Measurements from ENCODE around the gene SFTPB. TPM values are rescaled to one million over a fixed set of nuclear protein-coding genes. Genes with fewer than 3 reads are reported as not detected.
"Not testable (repeated sequence)": the region's sequence is repeated elsewhere in the genome, so short reads cannot be mapped to it uniquely, and the experiment has no call there.

The SFTPB gene
- not detected for polyA plus RNA-seq (2012; ENCODE audit: low read depth, missing spikeins)

GRCh38 chr2:85668009-85668856 lies at the start of gene SFTPB:
TSS of gene SFTPB (minus strand) at chr2:85668199. CDS start at chr2:85668183, 16 bp downstream.
- TF ChIP-seq POLR2A (IDR thresholded peaks at IDR 0.05; ENCODE audit: low read depth, low read length) (no peak), PAX5 (IDR thresholded peaks at IDR 0.05; ENCODE audit: insufficient read depth, low read length, severe bottlenecking) (no peak), POU2F2 (IDR thresholded peaks at IDR 0.05; ENCODE audit: low read depth, low read length) (no peak), POLR2AphosphoS5 (IDR thresholded peaks at IDR 0.05; ENCODE audit: low read depth, low read length) (no peak), TAF1 (IDR thresholded peaks at IDR 0.05; ENCODE audit: low read depth, low read length) (no peak), SPI1 (IDR thresholded peaks at IDR 0.05; ENCODE audit: low read depth, low read length) (no peak)
- DNase-seq (ENCODE audit: insufficient read length, low spot score) = no peak
- no peak for FAIRE-seq

GRCh38 chr2:85717308-85718008 lies 49.5 kb upstream of the SFTPB start:
- TF ChIP-seq POLR2AphosphoS5 (IDR thresholded peaks at IDR 0.05; ENCODE audit: low read depth, low read length) = no peak
- no peak for TF ChIP-seq POU2F2 (IDR thresholded peaks at IDR 0.05; ENCODE audit: low read depth, low read length)
- TF ChIP-seq TAF1 (IDR thresholded peaks at IDR 0.05; ENCODE audit: low read depth, low read length) = no peak
- no peak for TF ChIP-seq POLR2A (IDR thresholded peaks at IDR 0.05; ENCODE audit: low read depth, low read length)
- TF ChIP-seq PAX5 (IDR thresholded peaks at IDR 0.05; ENCODE audit: insufficient read depth, low read length, severe bottlenecking) = no peak
- TF ChIP-seq SPI1 (IDR thresholded peaks at IDR 0.05; ENCODE audit: low read depth, low read length) = no peak
- FAIRE-seq (no peak), DNase-seq (ENCODE audit: insufficient read length, low spot score) (no peak)

GRCh38 chr2:85716346-85716914 lies 48.4 kb upstream of the SFTPB start:
- DNase-seq (ENCODE audit: insufficient read length, low spot score) (no peak), FAIRE-seq (no peak)
- TF ChIP-seq TAF1 (IDR thresholded peaks at IDR 0.05; ENCODE audit: low read depth, low read length) (no peak), SPI1 (IDR thresholded peaks at IDR 0.05; ENCODE audit: low read depth, low read length) (no peak), PAX5 (IDR thresholded peaks at IDR 0.05; ENCODE audit: insufficient read depth, low read length, severe bottlenecking) (no peak), POLR2A (IDR thresholded peaks at IDR 0.05; ENCODE audit: low read depth, low read length) (no peak), POU2F2 (IDR thresholded peaks at IDR 0.05; ENCODE audit: low read depth, low read length) (no peak), POLR2AphosphoS5 (IDR thresholded peaks at IDR 0.05; ENCODE audit: low read depth, low read length) (no peak)

GRCh38 chr2:85714841-85715240 lies 46.8 kb upstream of the SFTPB start:
- DNase-seq (ENCODE audit: insufficient read length, low spot score) (no peak), FAIRE-seq (no peak)
- TF ChIP-seq POLR2A (IDR thresholded peaks at IDR 0.05; ENCODE audit: low read depth, low read length) = no peak
- no peak for TF ChIP-seq SPI1 (IDR thresholded peaks at IDR 0.05; ENCODE audit: low read depth, low read length)
- TF ChIP-seq POLR2AphosphoS5 (IDR thresholded peaks at IDR 0.05; ENCODE audit: low read depth, low read length) = no peak
- no peak for TF ChIP-seq PAX5 (IDR thresholded peaks at IDR 0.05; ENCODE audit: insufficient read depth, low read length, severe bottlenecking)
- TF ChIP-seq TAF1 (IDR thresholded peaks at IDR 0.05; ENCODE audit: low read depth, low read length) = no peak
- no peak for TF ChIP-seq POU2F2 (IDR thresholded peaks at IDR 0.05; ENCODE audit: low read depth, low read length)

DNA sequence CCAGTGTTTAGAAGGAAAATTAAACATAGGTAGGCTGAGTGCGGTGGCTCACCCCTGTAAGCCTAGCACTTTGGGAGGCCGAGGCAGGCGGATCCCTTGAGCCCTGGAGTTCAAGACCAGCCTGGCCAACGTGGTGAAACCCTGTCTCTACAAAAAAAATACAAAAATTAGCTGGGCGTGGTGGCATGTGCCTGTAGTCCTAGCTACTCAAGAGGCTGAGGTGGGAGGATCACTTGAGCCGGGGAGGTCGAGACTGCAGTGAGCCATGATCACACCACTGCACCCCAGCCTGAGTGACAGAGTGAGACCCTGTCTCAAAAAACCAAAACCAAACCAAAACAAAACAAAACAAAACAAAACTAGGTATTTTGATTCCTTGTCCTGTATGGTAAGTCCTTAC lies 46.4 kb upstream of the SFTPB start:
- DNase-seq (ENCODE audit: insufficient read length, low spot score); FAIRE-seq: not testable (repeated sequence)

DNA sequence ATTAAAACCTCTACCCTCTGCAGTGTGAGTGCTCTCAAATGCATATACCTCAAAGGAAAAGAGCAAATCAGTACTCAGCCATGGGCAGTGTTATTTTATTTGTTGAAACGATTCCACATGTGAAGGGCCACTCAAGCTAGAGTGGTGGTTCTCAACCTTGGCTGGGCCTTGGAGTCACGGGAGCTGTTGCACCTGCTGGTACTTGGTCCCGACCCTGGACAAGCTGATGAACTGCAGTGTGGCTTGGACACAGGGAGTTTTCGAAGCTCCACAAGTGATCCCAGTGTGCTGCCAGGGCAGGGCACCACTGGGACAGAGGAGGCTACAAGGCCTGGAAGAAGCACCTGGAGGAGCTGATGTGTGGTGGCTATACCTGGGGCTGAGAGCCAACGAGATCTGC lies 45.8 kb upstream of the SFTPB start:
- FAIRE-seq (no peak), DNase-seq (ENCODE audit: insufficient read length, low spot score) (no peak)
- no peak for TF ChIP-seq SPI1 (IDR thresholded peaks at IDR 0.05; ENCODE audit: low read depth, low read length)
- TF ChIP-seq POLR2AphosphoS5 (IDR thresholded peaks at IDR 0.05; ENCODE audit: low read depth, low read length) = no peak

GRCh38 chr2:85712849-85713612 lies 45.0 kb upstream of the SFTPB start:
- FAIRE-seq = no peak
- no peak for DNase-seq (ENCODE audit: insufficient read length, low spot score)
- TF ChIP-seq POLR2A (IDR thresholded peaks at IDR 0.05; ENCODE audit: low read depth, low read length) = no peak
- TF ChIP-seq POLR2AphosphoS5 (IDR thresholded peaks at IDR 0.05; ENCODE audit: low read depth, low read length) = no peak
- TF ChIP-seq PAX5 (IDR thresholded peaks at IDR 0.05; ENCODE audit: insufficient read depth, low read length, severe bottlenecking) = no peak

DNA sequence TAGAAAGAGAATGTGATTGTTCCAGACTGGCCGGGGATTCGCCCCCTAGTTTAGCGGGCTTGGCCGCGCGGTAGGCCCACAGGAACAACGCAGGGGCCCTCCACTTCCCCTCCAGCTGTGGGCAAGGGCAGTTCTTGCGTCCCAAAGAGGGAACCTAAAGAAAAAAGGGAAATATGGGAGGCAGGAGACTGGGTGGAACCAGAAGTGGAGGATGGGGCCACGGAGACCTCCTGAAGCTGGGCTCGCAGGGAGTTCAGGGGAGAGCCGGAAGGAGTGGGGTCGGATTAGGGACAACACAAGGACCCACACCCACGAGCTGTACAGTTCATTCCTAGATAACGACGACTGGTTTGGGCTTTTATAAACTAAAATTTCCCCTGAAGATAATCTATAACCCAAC lies 44.3 kb upstream of the SFTPB start:
- no peak for FAIRE-seq
- no peak for DNase-seq (ENCODE audit: insufficient read length, low spot score)
- TF ChIP-seq POLR2AphosphoS5 (IDR thresholded peaks at IDR 0.05; ENCODE audit: low read depth, low read length) = no peak
- TF ChIP-seq POLR2A (IDR thresholded peaks at IDR 0.05; ENCODE audit: low read depth, low read length) = no peak
- no peak for TF ChIP-seq SPI1 (IDR thresholded peaks at IDR 0.05; ENCODE audit: low read depth, low read length)
- no peak for TF ChIP-seq PAX5 (IDR thresholded peaks at IDR 0.05; ENCODE audit: insufficient read depth, low read length, severe bottlenecking)
- TF ChIP-seq POU2F2 (IDR thresholded peaks at IDR 0.05; ENCODE audit: low read depth, low read length) = no peak
- TF ChIP-seq TAF1 (IDR thresholded peaks at IDR 0.05; ENCODE audit: low read depth, low read length) = no peak

DNA sequence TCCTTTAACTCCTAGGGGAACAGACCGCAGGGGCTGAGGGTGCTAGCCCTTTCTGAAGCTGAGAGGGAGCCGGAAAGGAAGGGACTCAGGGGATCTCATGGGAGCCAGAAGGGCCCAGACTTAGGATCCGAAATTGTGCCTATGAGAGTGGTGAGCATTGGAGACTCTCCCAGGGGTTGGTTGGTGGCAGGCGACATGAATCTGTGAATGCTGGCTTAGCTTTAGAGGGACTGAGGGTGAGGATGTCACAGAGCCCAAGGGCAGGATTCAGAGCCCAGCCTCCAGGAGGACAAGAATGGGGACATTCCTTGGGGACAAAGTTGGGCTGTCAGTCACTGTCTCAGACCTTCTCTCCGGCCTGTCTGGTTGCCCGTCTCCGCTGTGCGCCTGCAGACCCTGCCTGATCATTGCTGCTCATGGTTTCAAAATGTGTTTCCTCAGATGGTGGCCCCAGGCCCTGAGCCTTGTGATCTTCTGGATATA lies 43.6 kb upstream of the SFTPB start:
- no peak for TF ChIP-seq POU2F2 (IDR thresholded peaks at IDR 0.05; ENCODE audit: low read depth, low read length)
- no peak for FAIRE-seq

More for the DNA sequence above, 43.6 kb upstream of the SFTPB start:
- no peak for DNase-seq (ENCODE audit: insufficient read length, low spot score)

Data from GM12891 (cell line).